HG03103 (cell line): ENCODE measurements around the gene SLC25A43.
"Not testable (repeated sequence)": the region's sequence is repeated elsewhere in the genome, so short reads cannot be mapped to it uniquely, and the experiment has no call there.

ENCODE experiments used
- ATAC-seq: cut with Tn5 transposase; IDR thresholded peaks from one replicate; pipeline ENCODE4 v1.9.1; 2021; ENCODE audit warnings: low read depth; ENCODE audit not compliant: unreplicated experiment

Gene SLC25A43

GRCh38 chrX:119398974-119399771 lies at the start of gene SLC25A43:
Gene SLC25A43 (plus strand): TSS chrX:119399336. CDS start chrX:119399404, 68 bp downstream.
- ATAC-seq, result peak; percentile 84

GRCh38 chrX:119359618-119360382 lies 39.3 kb upstream of the SLC25A43 start:
- no peak for ATAC-seq

- not testable (repeated sequence) for ATAC-seq
These were observed 37.7 kb upstream of the SLC25A43 start for GRCh38 chrX:119361451-119361850.

- ATAC-seq, result not testable (repeated sequence)
These were observed 37.1 kb upstream of the SLC25A43 start for GRCh38 chrX:119362074-119362473.

- no peak for ATAC-seq
These were observed 35.7 kb upstream of the SLC25A43 start for GRCh38 chrX:119363391-119363790.

- not testable (repeated sequence) for ATAC-seq
These were observed 27.3 kb upstream of the SLC25A43 start for GRCh38 chrX:119371861-119372260.

GRCh38 chrX:119374736-119375135 lies 24.4 kb upstream of the SLC25A43 start:
- no peak for ATAC-seq

GRCh38 chrX:119375561-119375960 lies 23.6 kb upstream of the SLC25A43 start:
- no peak for ATAC-seq

- no peak for ATAC-seq
These were observed 22.8 kb upstream of the SLC25A43 start for GRCh38 chrX:119376312-119376711.

- no peak for ATAC-seq
These were observed 17.7 kb upstream of the SLC25A43 start for GRCh38 chrX:119381349-119381944.

GRCh38 chrX:119382606-119383005 lies 16.5 kb upstream of the SLC25A43 start:
- no peak for ATAC-seq

- ATAC-seq, result not testable (repeated sequence)
These were observed 12.5 kb upstream of the SLC25A43 start for GRCh38 chrX:119386685-119387084.

GRCh38 chrX:119387426-119387825 lies 11.7 kb upstream of the SLC25A43 start:
- ATAC-seq, result not testable (repeated sequence)

- no peak for ATAC-seq
These were observed 9.9 kb upstream of the SLC25A43 start for GRCh38 chrX:119389214-119389613.

- ATAC-seq, result no peak
These were observed 9.2 kb upstream of the SLC25A43 start for GRCh38 chrX:119389871-119390501.

- no peak for ATAC-seq
These were observed 7.9 kb upstream of the SLC25A43 start for GRCh38 chrX:119391279-119391678.

- no peak for ATAC-seq
These were observed 6.0 kb upstream of the SLC25A43 start for GRCh38 chrX:119393144-119393543.

GRCh38 chrX:119398587-119398973 lies 556 bp upstream of the SLC25A43 start:
- ATAC-seq, result no peak

- ATAC-seq, result no peak
These were observed 601 bp downstream of the SLC25A43 start for GRCh38 chrX:119399772-119400101.

- ATAC-seq, result no peak
These were observed 2.4 kb downstream of the SLC25A43 start for GRCh38 chrX:119401569-119401968.

- no peak for ATAC-seq
These were observed 3.5 kb downstream of the SLC25A43 start for GRCh38 chrX:119402588-119402987.
